Osteocyte (in vitro differentiated cells): ENCODE measurements around the gene BGLAP. TPM values are rescaled to one million over a fixed set of nuclear protein-coding genes. Genes with fewer than 3 reads are reported as not detected.

Experiments
- DNase-seq: peaks from one replicate; pipeline ENCODE4 v3.0.0; 2021; ENCODE audit warnings: mixed read lengths; ENCODE audit not compliant: unreplicated experiment; ENCODE audit errors: extremely low spot score
- H3K27ac Mint-ChIP-seq: one replicate; pipeline ENCODE4 v1.8.0; 2021; ENCODE audit warnings: mild to moderate bottlenecking, mixed read lengths; ENCODE audit not compliant: unreplicated experiment
- H3K27me3 Mint-ChIP-seq: one replicate; pipeline ENCODE4 v1.8.0; 2021; ENCODE audit warnings: mixed read lengths; ENCODE audit not compliant: unreplicated experiment
- H3K36me3 Mint-ChIP-seq: one replicate; pipeline ENCODE4 v1.8.0; 2021; ENCODE audit warnings: mixed read lengths; ENCODE audit not compliant: unreplicated experiment
- H3K4me1 Mint-ChIP-seq: one replicate; pipeline ENCODE4 v1.8.0; 2021; ENCODE audit warnings: mixed read lengths; ENCODE audit not compliant: unreplicated experiment
- H3K4me3 Mint-ChIP-seq: one replicate; pipeline ENCODE4 v1.8.0; 2021; ENCODE audit warnings: mild to moderate bottlenecking, moderate library complexity, mixed read lengths; ENCODE audit not compliant: unreplicated experiment
- H3K9me3 Mint-ChIP-seq: one replicate; pipeline ENCODE4 v1.8.0; 2021; ENCODE audit warnings: mixed read lengths; ENCODE audit not compliant: unreplicated experiment
- CTCF ChIP-seq: fragments of 200-600 bp; sonication (generic); IDR thresholded peaks from 2 replicates; pipeline ENCODE4 v1.5.0; 2021; ENCODE audit warnings: antibody characterized with exemption, mild to moderate bottlenecking, moderate library complexity
- total RNA-seq: library from RNA; stranded (reverse); gene quantifications from 2 replicates; pipeline ENCODE4 v1.2.1, GENCODE V29; 2021

The BGLAP gene
- total RNA-seq, 1 donor from 2014 or later = not detected

GRCh38 chr1:156226782-156227181 is 15.2 kb upstream of the BGLAP start:
- H3K27me3 Mint-ChIP-seq = no peaks in the 10 kb centered on the region
- DNase-seq = no peak
- no peak for TF ChIP-seq CTCF
- no peaks in the 10 kb centered on the region for H3K9me3 Mint-ChIP-seq
- peaks cover 9% of the 10 kb centered on the region for H3K4me1 Mint-ChIP-seq
- H3K4me3 Mint-ChIP-seq = no peak overlapping the region
- H3K27ac Mint-ChIP-seq = no peak overlapping the region
- H3K36me3 Mint-ChIP-seq = peaks cover 24% of the 10 kb centered on the region

- Mint-ChIP-seq H3K27ac (no peak overlapping the region), H3K36me3 (peaks cover 15% of the 10 kb centered on the region), H3K4me1 (peaks cover 11% of the 10 kb centered on the region), H3K9me3 (no peaks in the 10 kb centered on the region), H3K27me3 (no peaks in the 10 kb centered on the region), H3K4me3 (no peak overlapping the region)
- TF ChIP-seq CTCF = no peak
- no peak for DNase-seq
Observed at GRCh38 chr1:156228501-156228900, 13.5 kb upstream of the BGLAP start.

- peaks cover 12% of the 10 kb centered on the region for H3K4me1 Mint-ChIP-seq
Observed at GRCh38 chr1:156229809-156230472, 12.0 kb upstream of the BGLAP start.

GRCh38 chr1:156230473-156230837 is 11.5 kb upstream of the BGLAP start:
- peaks cover 10% of the 10 kb centered on the region for H3K4me1 Mint-ChIP-seq
- no peaks in the 10 kb centered on the region for H3K27me3 Mint-ChIP-seq
- H3K9me3 Mint-ChIP-seq = no peaks in the 10 kb centered on the region
- H3K27ac Mint-ChIP-seq = no peak overlapping the region
- no peak for TF ChIP-seq CTCF
- H3K36me3 Mint-ChIP-seq = peaks cover 9% of the 10 kb centered on the region
- H3K4me3 Mint-ChIP-seq = no peak overlapping the region
- DNase-seq = no peak

More at GRCh38 chr1:156229809-156230472, 12.0 kb upstream of the BGLAP start:
- Mint-ChIP-seq H3K4me3 (no peak overlapping the region), H3K36me3 (peaks cover 11% of the 10 kb centered on the region), H3K9me3 (no peaks in the 10 kb centered on the region), H3K27me3 (no peaks in the 10 kb centered on the region), H3K27ac (no peak overlapping the region)
- TF ChIP-seq CTCF = no peak
- no peak for DNase-seq

- Mint-ChIP-seq H3K27me3 (no peaks in the 10 kb centered on the region), H3K4me3 (no peak overlapping the region), H3K27ac (no peak overlapping the region), H3K9me3 (no peaks in the 10 kb centered on the region), H3K36me3 (peaks cover 18% of the 10 kb centered on the region), H3K4me1 (peaks cover 9% of the 10 kb centered on the region)
- TF ChIP-seq CTCF = no peak
- DNase-seq = no peak
Observed at GRCh38 chr1:156232201-156232894, 9.6 kb upstream of the BGLAP start.
